Loucy (cell line): Measurements from ENCODE around the gene SCIMP.

ENCODE experiments used
- H2AFZ ChIP-seq: fragments of 200-600 bp; sonication (generic); 2 replicates; pipeline ENCODE4 v1.6.0; 2016; ENCODE audit warnings: antibody characterized with exemption, mild to moderate bottlenecking, low read length, moderate library complexity
- H3F3A ChIP-seq: fragments of 200-600 bp; 2 replicates; pipeline ENCODE4 v1.6.0; 2016; ENCODE audit warnings: antibody characterized with exemption, low read depth, mild to moderate bottlenecking
- H3K27me3 ChIP-seq: fragments of 200-600 bp; sonication (generic); 2 replicates; pipeline ENCODE4 v1.6.1; 2014; ENCODE audit warnings: low read length, mild to moderate bottlenecking; ENCODE audit not compliant: insufficient read depth, poor library complexity, severe bottlenecking
- H3K36me3 ChIP-seq: fragments of 200-600 bp; sonication (generic); 2 replicates; pipeline ENCODE4 v1.6.1; 2016; ENCODE audit warnings: low read length; ENCODE audit not compliant: insufficient read depth
- H3K4me1 ChIP-seq: fragments of 200-600 bp; sonication (generic); 2 replicates; pipeline ENCODE4 v1.5.1; 2014; ENCODE audit warnings: low read length, mild to moderate bottlenecking; ENCODE audit not compliant: insufficient read depth, poor library complexity, severe bottlenecking
- H3K4me2 ChIP-seq: fragments of 200-600 bp; sonication (generic); 2 replicates; pipeline ENCODE4 v1.6.0; 2014; ENCODE audit warnings: antibody characterized with exemption, low read length, low read depth, mild to moderate bottlenecking; ENCODE audit not compliant: poor library complexity, severe bottlenecking
- H3K4me3 ChIP-seq: fragments of 200-600 bp; sonication (generic); 2 replicates; pipeline ENCODE4 v1.5.1; 2014; ENCODE audit warnings: low read length, mild to moderate bottlenecking, mixed read lengths; ENCODE audit not compliant: poor library complexity, severe bottlenecking
- H3K79me2 ChIP-seq: fragments of 200-600 bp; sonication (generic); 2 replicates; pipeline ENCODE4 v1.6.1; 2014; ENCODE audit warnings: low read length; ENCODE audit not compliant: insufficient read depth
- H3K9ac ChIP-seq: fragments of 200-600 bp; sonication (generic); 2 replicates; pipeline ENCODE4 v1.6.0; 2014; ENCODE audit warnings: mild to moderate bottlenecking, low read depth, low read length, moderate library complexity; ENCODE audit not compliant: poor library complexity, severe bottlenecking
- H3K9me2 ChIP-seq: fragments of 200-600 bp; sonication (generic); replicated peaks from 2 replicates; pipeline ENCODE4 v1.6.1; 2016; ENCODE audit warnings: low read depth, low read length, mixed read lengths
- H3K9me3 ChIP-seq: fragments of 200-600 bp; sonication (generic); 2 replicates; pipeline ENCODE4 v1.6.1; 2014; ENCODE audit warnings: mild to moderate bottlenecking, antibody characterized with exemption, low read length, low read depth; ENCODE audit not compliant: insufficient read depth
- H4K20me1 ChIP-seq: fragments of 200-600 bp; sonication (generic); 2 replicates; pipeline ENCODE4 v1.6.0; 2014; ENCODE audit warnings: antibody characterized with exemption, low read length, mild to moderate bottlenecking; ENCODE audit not compliant: insufficient read depth, poor library complexity, severe bottlenecking
- CTCF ChIP-seq: fragments of 200-600 bp; sonication (generic); conservative IDR thresholded peaks from 2 replicates; pipeline ENCODE4 v1.5.1; 2014; ENCODE audit warnings: mild to moderate bottlenecking, antibody characterized with exemption, low read length
- EZH2phosphoT487 ChIP-seq: fragments of 200-600 bp; IDR thresholded peaks from 2 replicates; pipeline ENCODE4 v1.6.1; 2018; ENCODE audit warnings: antibody characterized with exemption, mild to moderate bottlenecking, moderate library complexity, borderline replicate concordance

The SCIMP gene

GRCh38 chr17:5200360-5200759, 34.3 kb downstream of the SCIMP start:
- Histone ChIP-seq H3K4me1 (no peaks in the 10 kb centered on the region), H2AFZ (no peak overlapping the region), H3K36me3 (no peaks in the 10 kb centered on the region), H3F3A (no peaks in the 10 kb centered on the region), H3K9me3 (no peaks in the 10 kb centered on the region), H4K20me1 (no peaks in the 10 kb centered on the region), H3K79me2 (no peaks in the 10 kb centered on the region), H3K27me3 (no peaks in the 10 kb centered on the region), H3K4me2 (no peak overlapping the region), H3K4me3 (no peak overlapping the region), H3K9me2 (no peaks in the 10 kb centered on the region), H3K9ac (no peak overlapping the region)
- no peak for TF ChIP-seq EZH2phosphoT487
- TF ChIP-seq CTCF, result no peak

DNA sequence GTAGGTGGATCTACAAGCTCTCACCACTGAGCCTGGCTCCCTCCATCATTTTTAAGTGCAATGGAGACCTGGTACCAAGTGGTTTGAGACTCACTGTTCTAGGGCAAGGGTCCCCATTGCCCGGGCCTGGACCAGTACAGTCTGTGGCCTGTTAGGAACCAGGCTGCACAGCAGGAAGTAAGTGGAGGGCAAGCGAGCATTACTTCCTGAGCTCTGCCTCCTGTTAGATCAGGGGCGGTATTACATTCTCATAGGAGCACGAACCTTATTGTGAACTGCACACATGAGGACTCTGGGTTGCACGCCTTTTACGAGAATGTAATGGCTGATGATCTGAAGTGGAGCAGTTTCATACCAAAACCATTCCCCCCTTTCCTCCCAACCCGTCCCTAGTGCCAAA, 36.2 kb downstream of the SCIMP start:
- H3K9me2 ChIP-seq, result no peaks in the 10 kb centered on the region
- TF ChIP-seq EZH2phosphoT487, result no peak
- TF ChIP-seq CTCF, result no peak
- no peak overlapping the region for H3K4me3 ChIP-seq
- H3F3A ChIP-seq, result no peaks in the 10 kb centered on the region
- peak overlapping the region; percentile 40 for H2AFZ ChIP-seq
- H3K9me3 ChIP-seq, result no peaks in the 10 kb centered on the region
- H3K9ac ChIP-seq, result no peak overlapping the region
- no peaks in the 10 kb centered on the region for H3K27me3 ChIP-seq
- H3K4me1 ChIP-seq, result no peaks in the 10 kb centered on the region
- H3K4me2 ChIP-seq, result no peak overlapping the region
- H4K20me1 ChIP-seq, result no peaks in the 10 kb centered on the region
- H3K79me2 ChIP-seq, result no peaks in the 10 kb centered on the region
- H3K36me3 ChIP-seq, result no peaks in the 10 kb centered on the region

DNA sequence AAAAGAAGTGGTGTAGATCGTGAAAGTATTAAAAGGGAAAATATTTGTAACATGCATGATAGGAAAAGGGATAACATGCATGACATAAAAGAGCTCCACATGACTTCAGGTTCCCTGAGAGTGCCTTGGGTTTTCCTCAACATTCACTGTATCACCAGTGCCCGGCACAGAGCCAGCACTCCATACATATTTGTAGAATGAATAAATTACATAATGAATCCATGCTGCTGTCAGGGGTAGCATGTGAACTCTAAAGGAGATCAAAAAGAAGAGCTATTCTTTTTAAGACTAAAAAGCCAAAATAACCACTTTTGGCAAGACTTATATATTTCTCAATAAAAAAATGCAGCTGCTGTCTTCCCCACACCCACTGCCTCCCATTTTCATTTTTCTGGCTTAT, 40.3 kb downstream of the SCIMP start:
- Histone ChIP-seq H2AFZ (no peak overlapping the region), H3F3A (no peaks in the 10 kb centered on the region), H3K36me3 (no peaks in the 10 kb centered on the region), H3K9me2 (no peaks in the 10 kb centered on the region), H3K27me3 (no peaks in the 10 kb centered on the region), H3K79me2 (peaks cover 23% of the 10 kb centered on the region), H3K4me1 (peaks cover 28% of the 10 kb centered on the region), H4K20me1 (no peaks in the 10 kb centered on the region), H3K4me3 (no peak overlapping the region), H3K4me2 (no peak overlapping the region), H3K9ac (no peak overlapping the region), H3K9me3 (no peaks in the 10 kb centered on the region)
- no peak for TF ChIP-seq EZH2phosphoT487
- TF ChIP-seq CTCF, result no peak
